NCI-H1417 (cell line): Measurements from ENCODE around the gene CTSO.
"Not testable (repeated sequence)": the region's sequence is repeated elsewhere in the genome, so short reads cannot be mapped to it uniquely, and the experiment has no call there.

Experiments
- DNase-seq, 3 experiments: peaks; one replicate each; lab custom pipeline; 2025; lab: John Stamatoyannopoulos, UW

Gene CTSO

DNA sequence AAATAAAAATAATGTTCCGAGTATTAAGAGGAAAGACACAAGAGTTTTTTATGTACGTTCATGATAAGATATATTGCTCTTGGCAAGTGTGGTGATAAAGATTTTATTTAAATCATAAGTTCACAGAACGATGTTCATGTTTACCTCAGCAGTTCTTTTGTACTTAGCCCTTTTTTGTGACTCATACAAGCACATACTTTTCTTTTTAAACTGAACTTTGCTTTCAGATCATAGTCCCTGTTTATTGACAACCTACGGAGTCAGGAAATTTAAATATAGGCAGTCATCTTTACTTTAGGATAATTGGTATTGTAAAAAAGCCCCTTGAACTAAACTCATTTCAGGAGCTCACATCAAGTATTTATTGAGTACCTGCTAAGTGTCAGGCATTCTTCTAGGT lies 1.3 kb upstream of the CTSO start:
- no peak for DNase-seq

GRCh38 chr4:155954118-155954685 lies 536 bp upstream of the CTSO start:
- DNase-seq, result no peak

DNA sequence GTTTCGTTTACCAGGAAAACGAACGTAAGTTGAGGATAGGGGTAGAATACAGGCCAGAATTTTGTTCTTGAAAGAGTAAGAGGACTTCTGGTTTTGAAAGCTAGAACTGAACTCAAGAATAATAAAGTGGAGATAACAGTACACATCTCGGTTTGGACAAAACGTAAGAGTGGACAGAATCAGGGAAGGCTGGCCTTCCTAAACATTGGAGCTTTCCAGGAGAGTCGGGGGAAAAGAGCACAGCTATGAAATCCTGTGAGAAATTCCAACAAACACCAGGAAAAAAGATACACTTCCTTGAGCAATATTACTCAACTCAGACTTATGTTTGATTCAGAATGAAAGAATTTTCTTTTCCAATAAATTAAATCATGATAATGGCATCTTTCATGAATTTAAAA lies 1.2 kb downstream of the CTSO start:
- no peak for DNase-seq

DNA sequence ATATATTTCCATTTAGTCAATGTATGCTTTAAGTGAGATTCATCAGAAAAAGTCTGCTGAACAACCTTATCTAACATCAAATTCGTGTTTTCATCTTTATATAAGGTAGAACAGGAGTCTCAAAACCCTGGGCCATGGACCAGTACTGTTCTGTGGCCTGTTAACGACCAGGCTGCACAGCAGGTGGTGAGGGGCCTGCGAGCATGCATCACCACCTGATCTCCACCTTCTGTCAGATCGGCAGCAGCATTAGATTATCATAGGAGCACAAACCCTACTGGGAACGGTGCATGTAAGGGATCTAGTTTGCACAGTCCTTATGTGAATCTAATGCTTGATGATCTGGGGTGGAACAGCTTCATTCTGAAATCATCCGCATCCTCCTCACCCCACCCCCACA lies 3.2 kb downstream of the CTSO start:
- peak in 1 of 3 experiments; percentile 15 for DNase-seq

DNA sequence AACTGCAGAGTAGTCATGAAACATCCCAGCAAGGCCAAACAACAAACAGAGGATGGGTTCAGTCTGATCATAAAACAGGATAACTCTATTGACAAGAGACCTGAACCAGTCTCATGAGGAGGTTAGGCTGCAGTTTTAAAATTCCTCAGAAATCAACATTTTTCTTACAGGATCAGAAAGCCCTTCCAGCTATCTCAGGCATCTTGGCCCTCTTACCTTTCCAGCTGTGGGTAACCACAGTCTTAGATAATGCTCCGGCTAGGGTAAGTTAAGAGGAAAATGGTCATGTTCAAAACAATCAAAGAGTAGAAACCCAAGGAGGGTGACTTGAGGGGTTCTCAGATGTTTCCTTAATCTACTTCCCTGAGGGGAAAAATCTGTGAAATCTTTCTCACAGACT lies 5.1 kb downstream of the CTSO start:
- DNase-seq, result no peak

DNA sequence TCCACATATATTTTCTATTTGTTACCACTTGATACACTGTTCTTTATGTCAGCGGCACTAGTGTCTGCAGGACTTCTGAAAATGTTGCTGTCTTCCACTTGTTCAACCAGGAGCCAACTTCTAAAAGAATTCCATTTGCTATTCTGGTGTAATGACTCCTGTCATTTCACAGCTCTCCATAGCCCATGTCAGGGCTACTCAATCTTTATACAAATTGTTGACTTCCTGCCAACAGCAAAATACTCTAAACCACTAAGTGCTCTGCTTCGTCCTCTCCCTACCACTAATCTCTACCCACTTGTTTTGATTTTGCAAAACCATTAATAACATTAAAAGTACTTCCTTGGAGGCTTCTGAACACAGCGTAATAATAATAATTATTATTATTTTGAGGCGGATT lies 7.2 kb downstream of the CTSO start:
- peak in 1 of 3 experiments; percentile 7 for DNase-seq

DNA sequence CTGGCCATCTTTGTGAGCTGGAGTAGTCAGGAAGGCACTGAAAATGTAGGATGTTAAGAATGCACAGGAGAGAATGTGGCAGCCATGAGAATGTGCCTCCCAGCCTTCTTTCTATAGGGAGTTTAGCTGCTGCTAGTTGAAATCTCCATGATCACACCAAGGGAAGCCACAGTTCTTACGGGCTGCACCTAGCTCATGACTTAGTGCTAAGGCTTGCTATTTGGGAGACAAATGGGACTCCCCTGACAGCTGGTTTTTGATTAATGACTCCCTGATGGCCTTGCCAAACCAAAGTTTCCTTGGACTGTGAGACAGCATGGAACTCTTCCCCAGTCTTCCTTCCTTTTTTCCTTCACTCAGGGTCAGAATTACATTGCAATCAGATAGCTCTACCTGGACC lies 9.2 kb downstream of the CTSO start:
- peak in 2 of 3 experiments; percentile 5 to 8 for DNase-seq

- DNase-seq, result peak in 2 of 3 experiments; percentile 14 to 81
Measured at GRCh38 chr4:155943605-155944291, 9.9 kb downstream of the CTSO start.

- DNase-seq, result peak in 1 of 3 experiments; percentile 8
Measured at GRCh38 chr4:155941820-155942219, 11.8 kb downstream of the CTSO start.

GRCh38 chr4:155941085-155941790 lies 12.4 kb downstream of the CTSO start:
- no peak for DNase-seq

GRCh38 chr4:155935389-155935986 lies 18.2 kb downstream of the CTSO start:
- no peak for DNase-seq

DNA sequence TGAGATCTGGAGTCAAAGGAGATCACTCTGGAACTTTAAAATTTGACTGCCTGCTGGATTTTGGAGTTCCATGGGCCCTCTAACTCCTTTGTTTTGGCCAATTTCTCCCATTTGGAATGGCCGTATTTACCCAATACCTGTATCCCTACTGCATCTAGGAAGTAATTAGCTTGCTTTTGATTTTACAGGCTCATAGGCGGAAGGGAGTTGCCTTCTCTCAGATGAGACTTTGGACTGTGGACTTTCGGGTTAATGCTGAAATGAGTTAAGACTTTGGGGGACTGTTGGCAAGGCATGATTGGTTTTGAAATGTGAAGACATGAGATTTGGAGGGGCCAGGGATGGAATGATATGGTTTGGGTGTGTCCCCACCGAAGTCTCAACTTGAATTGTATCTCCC lies 19.0 kb downstream of the CTSO start:
- DNase-seq, result not testable (repeated sequence)

DNA sequence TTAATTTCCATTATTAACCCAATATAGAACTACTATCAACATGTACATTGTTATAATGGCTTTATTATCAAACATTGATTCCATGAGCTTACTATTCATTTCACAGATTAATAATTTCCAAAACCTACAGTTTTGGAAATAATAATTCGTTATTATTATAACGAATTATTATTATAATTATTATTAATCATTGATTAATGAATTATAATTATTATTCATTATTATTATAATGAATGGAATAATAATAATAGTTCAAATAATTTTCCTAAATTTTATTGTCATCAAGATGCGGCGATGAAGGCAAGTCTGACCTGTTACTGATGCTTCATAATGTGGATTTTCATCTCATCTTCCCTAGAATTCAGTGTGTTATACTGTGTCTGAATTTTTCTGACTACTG lies 22.0 kb downstream of the CTSO start:
- DNase-seq, result no peak

GRCh38 chr4:155930330-155930729 lies 23.3 kb downstream of the CTSO start:
- DNase-seq, result peak in 1 of 3 experiments; percentile 17

- DNase-seq, result no peak
Measured at GRCh38 chr4:155929833-155930232, 23.8 kb downstream of the CTSO start.

DNA sequence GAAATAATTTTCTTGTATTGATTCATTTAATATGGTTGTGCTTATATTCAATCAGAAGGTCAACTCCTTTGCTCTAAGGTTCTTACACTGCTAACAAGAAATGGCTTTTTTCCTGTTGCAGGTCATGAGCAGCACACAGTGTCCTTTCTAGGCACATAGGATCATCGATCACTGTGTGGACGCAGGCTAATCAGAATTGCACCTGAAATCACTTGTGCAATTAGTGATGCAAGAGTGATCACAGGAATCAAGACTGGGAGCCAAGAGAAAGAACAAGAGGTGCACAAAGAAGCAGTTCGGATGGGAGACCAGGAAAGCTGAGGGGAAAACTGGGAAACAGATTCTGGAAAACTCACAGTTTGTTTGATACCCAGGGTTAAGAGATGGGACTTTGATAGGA lies 29.0 kb downstream of the CTSO start:
- DNase-seq, result no peak

DNA sequence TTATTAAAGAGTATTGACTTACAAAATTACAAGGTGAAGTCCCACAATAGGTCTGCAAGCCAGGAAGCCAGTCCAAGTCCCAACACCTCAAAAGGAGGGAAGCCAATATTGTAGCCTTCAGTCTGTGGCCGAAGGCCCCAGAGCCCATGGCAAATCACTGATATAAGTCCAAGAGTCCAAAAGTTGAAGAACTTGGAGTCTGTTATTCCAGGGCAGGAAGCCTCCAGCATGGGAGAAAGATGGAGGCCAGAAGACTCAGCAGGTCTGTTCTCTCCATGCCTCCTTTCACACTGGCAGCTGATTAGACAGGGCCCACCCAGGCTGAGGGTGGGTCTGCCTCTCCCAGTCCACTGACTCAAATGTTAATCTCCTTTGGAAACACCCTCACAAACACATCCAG lies 32.1 kb downstream of the CTSO start:
- DNase-seq, result no peak

GRCh38 chr4:155914782-155915181 lies 38.9 kb downstream of the CTSO start:
- no peak for DNase-seq

DNA sequence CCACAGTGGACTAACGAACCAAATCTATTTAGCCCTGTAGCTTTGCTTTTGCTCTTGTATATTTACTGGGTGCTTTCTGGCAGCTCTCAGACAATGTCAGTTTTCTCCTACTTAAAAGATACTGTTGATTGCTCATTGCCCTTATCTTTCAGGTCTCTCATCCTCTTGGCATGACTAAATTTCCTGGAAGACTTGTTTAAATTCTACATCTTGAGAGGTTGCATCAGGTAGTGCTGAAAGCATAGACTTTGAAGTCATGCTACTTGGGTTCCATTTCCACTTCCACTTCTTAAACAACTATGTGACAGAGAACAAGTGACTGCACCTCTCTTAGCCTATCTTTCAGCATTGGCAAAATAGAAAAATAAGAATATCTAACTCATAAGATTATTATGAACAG lies 41.8 kb downstream of the CTSO start:
- no peak for DNase-seq

DNA sequence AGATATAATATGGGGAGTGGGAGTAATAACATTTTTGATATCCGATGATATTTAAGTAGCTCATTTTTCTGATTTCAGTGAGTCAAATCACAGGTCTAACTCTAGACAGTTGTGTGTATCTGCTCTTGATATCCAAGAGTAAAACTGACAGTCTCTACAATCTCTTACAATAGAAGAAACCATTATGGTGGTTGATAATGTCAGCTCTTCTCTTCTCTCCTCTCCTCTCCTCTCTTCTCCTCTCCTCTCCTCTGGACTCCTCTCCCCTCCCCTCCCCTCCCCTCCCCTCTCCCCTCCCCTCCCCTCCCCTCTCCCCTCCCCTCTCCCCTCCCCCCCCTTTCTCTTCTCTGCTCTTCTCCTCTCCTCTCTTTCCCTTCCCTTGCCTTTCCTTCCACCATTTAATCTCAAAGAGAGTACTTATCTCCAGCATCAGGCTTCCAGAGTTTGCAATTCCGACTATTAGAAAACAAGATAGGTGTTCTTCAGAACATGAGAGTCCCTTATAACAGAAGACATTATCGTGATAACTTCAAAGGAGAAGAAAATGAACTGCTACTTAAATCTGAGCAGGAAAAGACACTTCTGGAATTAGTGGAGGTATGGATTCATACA lies 43.9 kb downstream of the CTSO start:
- DNase-seq, result no peak

DNA sequence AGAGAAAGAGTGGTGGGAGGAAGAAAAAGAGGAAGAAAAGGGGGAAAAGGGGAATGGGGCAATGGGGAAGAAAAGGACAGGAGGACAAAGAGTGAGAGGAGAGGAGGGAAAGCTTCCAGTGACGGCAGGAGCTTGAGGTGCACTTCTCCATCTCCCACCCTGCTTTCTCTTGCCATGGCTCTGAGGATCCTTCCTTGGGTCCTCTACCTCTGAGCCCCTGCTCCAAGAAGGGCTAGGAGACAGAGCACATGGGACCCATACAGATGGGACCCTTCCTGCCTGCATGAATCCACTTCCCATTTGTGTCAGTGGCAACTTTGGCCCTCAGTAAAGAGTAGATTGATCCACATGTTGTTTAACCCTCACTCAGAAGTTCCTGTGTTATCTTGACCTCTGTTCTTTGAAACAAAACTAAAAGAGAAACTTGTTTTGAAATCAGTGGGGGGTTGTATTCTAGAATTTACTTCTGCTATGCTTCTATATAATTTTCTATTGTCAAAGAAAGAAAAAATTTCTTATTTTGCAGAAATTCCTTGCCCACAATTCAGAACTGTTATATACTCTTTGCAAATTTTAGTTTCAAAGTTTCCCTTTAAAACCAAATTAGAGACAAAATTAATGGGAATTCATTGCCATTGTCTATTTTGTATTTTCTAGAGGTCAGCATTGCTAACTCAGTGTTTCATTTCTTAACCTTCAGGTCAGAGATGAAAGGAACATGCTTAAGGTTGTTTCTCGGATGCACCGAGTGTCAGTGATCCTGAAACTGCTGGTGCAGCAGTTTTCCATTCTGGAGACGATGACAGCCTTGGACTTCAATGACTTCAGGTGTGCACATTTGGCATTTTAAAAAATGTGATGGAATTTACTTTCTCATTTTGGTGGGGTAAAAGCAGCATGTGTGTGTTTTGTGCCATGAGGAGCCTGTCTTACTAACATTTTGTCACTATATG lies 45.2 kb downstream of the CTSO start:
- no peak for DNase-seq
